Kidney epithelial cell (primary cell): ENCODE data around the gene TMEM132D. TPM values are rescaled to one million over a fixed set of nuclear protein-coding genes. Genes with fewer than 3 reads are reported as not detected.

Source experiments
- DNase-seq: peaks from one replicate; pipeline ENCODE4 v3.0.0-alpha.2; 2010; ENCODE audit warnings: low read depth
- H3K27me3 ChIP-seq: 2 replicates; pipeline ENCODE4 v1.6.0; 2011; ENCODE audit warnings: low read length; ENCODE audit not compliant: control insufficient read depth, insufficient read depth
- H3K36me3 ChIP-seq: 2 replicates; pipeline ENCODE4 v1.5.1; 2011; ENCODE audit warnings: low read length; ENCODE audit not compliant: control insufficient read depth, insufficient read depth
- H3K4me3 ChIP-seq: 2 replicates; pipeline ENCODE4 v1.5.1; 2011; ENCODE audit warnings: low read depth, mild to moderate bottlenecking, control low read depth, low read length
- total RNA-seq: library from RNA; depleted of rRNA; stranded (reverse); fragments of >200 nt; gene quantifications from 2 replicates; pipeline ENCODE4 v1.2.3, GENCODE V29; 2015
- TF ChIP-seq, protein P1 (sequence below): IDR thresholded peaks from 2 replicates; pipeline ENCODE4 v1.5.1; 2011; ENCODE audit warnings: mild to moderate bottlenecking, moderate library complexity, low read length, control low read depth, inconsistent platforms; ENCODE audit not compliant: insufficient read depth, poor library complexity, severe bottlenecking

TMEM132D gene
- total RNA-seq, 1 donor from 2014 or later: 6.4 TPM

- H3K4me3 ChIP-seq: no peak overlapping the region
- TF ChIP-seq, protein P1, sequence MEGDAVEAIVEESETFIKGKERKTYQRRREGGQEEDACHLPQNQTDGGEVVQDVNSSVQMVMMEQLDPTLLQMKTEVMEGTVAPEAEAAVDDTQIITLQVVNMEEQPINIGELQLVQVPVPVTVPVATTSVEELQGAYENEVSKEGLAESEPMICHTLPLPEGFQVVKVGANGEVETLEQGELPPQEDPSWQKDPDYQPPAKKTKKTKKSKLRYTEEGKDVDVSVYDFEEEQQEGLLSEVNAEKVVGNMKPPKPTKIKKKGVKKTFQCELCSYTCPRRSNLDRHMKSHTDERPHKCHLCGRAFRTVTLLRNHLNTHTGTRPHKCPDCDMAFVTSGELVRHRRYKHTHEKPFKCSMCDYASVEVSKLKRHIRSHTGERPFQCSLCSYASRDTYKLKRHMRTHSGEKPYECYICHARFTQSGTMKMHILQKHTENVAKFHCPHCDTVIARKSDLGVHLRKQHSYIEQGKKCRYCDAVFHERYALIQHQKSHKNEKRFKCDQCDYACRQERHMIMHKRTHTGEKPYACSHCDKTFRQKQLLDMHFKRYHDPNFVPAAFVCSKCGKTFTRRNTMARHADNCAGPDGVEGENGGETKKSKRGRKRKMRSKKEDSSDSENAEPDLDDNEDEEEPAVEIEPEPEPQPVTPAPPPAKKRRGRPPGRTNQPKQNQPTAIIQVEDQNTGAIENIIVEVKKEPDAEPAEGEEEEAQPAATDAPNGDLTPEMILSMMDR: no peak
- H3K36me3 ChIP-seq: no peaks in the 10 kb centered on the region
- no peak for DNase-seq
- H3K27me3 ChIP-seq: no peaks in the 10 kb centered on the region
Observed at GRCh38 chr12:129466499-129466898, 437.3 kb downstream of the TMEM132D start.

DNA sequence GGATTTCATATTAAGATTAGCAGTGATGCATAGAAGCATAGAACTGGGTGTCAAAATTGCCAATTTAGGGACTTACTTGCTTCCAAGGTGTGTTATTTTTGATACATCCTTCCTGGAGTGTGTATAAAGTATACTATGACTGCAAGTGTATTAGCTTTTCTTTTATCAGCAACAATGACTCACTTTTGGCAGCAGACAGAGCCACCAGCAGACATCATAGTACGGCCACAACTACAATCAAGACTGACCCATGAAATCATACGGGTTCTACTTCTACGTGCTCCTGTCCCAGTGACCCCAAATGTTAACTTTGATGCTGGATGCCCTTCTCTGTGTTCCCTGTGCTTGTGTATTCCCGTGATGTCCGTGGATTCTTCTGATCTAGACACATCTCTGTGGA lies 443.9 kb downstream of the TMEM132D start:
- no peaks in the 10 kb centered on the region for H3K27me3 ChIP-seq
- H3K36me3 ChIP-seq: no peaks in the 10 kb centered on the region
- TF ChIP-seq, protein P1: no peak
- H3K4me3 ChIP-seq: no peak overlapping the region
- DNase-seq: no peak

GRCh38 chr12:129446696-129447095 lies 457.1 kb downstream of the TMEM132D start:
- no peaks in the 10 kb centered on the region for H3K36me3 ChIP-seq
- no peaks in the 10 kb centered on the region for H3K27me3 ChIP-seq
- no peak for DNase-seq
- no peak overlapping the region for H3K4me3 ChIP-seq
- TF ChIP-seq, protein P1: no peak

DNA sequence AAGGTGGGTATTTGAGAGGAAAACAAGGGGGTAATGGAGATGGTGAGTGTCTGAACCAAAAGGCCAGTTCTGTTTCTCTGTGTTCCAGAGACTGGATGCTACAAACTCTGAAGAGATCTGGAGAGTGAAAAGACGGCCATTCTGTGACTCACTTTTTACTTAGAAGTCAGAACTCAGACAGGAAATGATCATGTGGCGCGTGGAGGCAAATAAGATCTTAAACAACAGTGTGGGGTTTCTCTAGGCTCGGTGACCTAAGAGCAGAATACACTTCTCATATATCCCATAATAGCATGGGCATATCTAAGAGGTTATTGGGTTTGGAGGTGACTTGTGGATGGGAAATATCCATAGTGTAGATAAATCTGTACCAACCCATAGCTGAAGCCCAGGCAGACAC lies 463.5 kb downstream of the TMEM132D start:
- no peak for DNase-seq
- H3K4me3 ChIP-seq: no peak overlapping the region
- H3K36me3 ChIP-seq: no peaks in the 10 kb centered on the region
- H3K27me3 ChIP-seq: no peaks in the 10 kb centered on the region
- TF ChIP-seq, protein P1: no peak

- Histone ChIP-seq H3K36me3 (no peaks in the 10 kb centered on the region), H3K27me3 (no peaks in the 10 kb centered on the region), H3K4me3 (no peak overlapping the region)
- no peak for DNase-seq
- TF ChIP-seq, protein P1: no peak
Observed at GRCh38 chr12:129434790-129435189, 469.0 kb downstream of the TMEM132D start.

DNA sequence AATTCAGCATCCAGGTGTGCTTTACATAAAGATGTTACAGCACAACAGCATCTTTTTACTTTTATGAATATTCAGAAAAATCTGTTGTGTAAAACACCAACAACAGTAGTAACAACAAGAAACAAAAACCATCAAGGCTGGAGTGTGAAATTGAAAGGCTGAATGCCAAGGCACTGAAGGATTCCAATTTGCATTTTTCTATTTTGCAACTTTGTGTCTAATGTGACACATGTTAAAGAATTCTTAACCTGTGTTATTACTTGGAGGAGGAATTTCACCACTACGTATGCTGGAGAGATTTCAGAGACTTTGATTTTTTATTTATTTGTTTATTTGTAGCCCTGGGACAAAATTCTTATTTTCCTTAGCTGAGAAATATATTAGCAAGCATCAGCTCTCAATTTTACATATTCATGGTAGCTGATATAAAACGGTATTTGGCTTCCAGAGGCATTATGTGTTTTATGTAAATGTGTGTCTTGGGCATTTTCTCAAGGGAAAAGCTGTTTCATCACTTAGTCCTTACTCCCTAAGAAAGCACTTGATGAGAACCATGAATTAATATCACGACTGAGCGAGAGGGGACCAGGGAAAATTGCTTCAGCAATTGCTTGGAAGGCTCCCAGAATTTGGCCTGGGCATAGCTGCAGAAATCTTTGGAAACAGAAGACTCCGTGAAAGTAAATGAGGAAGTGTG lies 475.4 kb downstream of the TMEM132D start:
- H3K36me3 ChIP-seq: no peaks in the 10 kb centered on the region
- TF ChIP-seq, protein P1: no peak
- no peaks in the 10 kb centered on the region for H3K27me3 ChIP-seq
- no peak for DNase-seq
- H3K4me3 ChIP-seq: no peak overlapping the region
